HG03103 (cell line): ENCODE measurements around the gene TASOR.
"Not testable (repeated sequence)": the region's sequence is repeated elsewhere in the genome, so short reads cannot be mapped to it uniquely, and the experiment has no call there.

Experiments
- ATAC-seq: cut with Tn5 transposase; IDR thresholded peaks from one replicate; pipeline ENCODE4 v1.9.1; 2021; ENCODE audit warnings: low read depth; ENCODE audit not compliant: unreplicated experiment

Gene TASOR, protein sequence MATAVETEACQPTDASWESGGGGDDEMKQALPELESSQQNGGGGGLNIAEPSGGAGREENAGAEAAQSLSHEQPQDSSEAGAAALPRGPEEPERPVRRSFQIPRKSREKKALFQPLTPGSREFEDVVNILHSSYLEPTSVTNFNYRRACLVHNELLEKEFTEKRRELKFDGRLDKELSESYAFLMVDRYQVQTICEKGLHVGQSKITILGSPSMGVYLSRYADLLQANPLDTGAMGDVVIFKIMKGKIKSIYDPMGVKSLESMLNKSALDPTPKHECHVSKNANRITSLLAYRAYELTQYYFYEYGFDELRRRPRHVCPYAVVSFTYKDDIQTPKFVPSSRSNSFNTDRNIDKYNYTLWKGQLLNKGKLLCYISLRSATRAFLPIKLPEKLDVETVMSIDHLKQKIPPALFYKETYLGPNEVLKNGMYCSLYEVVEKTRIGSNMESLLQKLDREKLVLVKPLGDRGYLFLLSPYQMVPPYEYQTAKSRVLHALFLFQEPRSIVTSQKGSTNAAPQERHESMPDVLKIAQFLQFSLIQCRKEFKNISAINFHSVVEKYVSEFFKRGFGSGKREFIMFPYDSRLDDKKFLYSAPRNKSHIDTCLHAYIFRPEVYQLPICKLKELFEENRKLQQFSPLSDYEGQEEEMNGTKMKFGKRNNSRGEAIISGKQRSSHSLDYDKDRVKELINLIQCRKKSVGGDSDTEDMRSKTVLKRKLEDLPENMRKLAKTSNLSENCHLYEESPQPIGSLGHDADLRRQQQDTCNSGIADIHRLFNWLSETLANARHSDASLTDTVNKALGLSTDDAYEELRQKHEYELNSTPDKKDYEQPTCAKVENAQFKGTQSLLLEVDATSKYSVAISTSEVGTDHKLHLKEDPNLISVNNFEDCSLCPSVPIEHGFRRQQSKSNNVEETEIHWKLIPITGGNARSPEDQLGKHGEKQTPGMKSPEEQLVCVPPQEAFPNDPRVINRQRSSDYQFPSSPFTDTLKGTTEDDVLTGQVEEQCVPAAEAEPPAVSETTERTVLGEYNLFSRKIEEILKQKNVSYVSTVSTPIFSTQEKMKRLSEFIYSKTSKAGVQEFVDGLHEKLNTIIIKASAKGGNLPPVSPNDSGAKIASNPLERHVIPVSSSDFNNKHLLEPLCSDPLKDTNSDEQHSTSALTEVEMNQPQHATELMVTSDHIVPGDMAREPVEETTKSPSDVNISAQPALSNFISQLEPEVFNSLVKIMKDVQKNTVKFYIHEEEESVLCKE (N-terminal part only)

GRCh38 chr3:56683122-56683817 lies at the start of gene TASOR:
Gene TASOR, minus strand, starts transcription at chr3:56683265. Its CDS starts 259 bp downstream, at chr3:56683006.
- ATAC-seq = peak; percentile 72

GRCh38 chr3:56732109-56732508 lies 49.0 kb upstream of the TASOR start:
- ATAC-seq = no peak

GRCh38 chr3:56725175-56725574 lies 42.1 kb upstream of the TASOR start:
- ATAC-seq = peak; percentile 98

DNA sequence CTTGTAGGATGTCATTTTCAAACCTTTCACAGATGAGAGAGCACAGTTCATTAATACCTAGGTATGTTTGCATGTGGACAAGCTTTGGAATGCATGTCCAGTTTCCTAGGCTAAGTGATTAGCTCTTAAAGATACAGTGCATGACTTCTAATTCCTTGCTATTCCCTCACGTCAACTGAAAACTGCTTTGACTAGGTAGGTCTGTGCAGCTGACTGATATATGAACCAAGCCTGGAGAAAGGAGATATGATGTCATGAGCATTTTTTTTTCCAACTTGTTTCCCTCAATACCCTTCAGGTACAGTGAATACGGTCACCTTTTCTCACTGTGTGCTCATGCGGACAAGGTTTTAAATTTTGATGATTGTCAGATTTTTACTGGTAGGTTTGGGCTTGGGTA lies 41.6 kb upstream of the TASOR start:
- no peak for ATAC-seq

DNA sequence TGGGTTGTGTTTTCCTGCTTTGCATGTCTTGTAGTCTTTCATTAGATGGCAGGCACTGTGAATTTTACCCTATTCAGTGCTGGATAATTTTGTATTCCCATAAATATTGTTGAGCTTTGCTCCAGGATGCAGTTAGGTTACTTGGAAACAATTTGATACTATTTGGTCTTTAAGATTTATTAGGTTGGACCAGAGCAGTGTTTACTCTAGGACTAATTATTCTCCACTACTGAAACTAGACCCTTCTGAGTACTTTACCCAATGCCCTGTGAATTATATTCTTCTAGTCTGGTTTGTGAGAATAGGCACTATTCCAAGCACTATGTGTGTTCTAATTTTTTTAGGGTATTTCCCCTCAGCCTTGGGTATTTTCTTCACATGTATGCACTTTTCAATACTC lies 37.8 kb upstream of the TASOR start:
- no peak for ATAC-seq

- ATAC-seq = not testable (repeated sequence)
Measured at GRCh38 chr3:56718809-56719208, 35.7 kb upstream of the TASOR start.

DNA sequence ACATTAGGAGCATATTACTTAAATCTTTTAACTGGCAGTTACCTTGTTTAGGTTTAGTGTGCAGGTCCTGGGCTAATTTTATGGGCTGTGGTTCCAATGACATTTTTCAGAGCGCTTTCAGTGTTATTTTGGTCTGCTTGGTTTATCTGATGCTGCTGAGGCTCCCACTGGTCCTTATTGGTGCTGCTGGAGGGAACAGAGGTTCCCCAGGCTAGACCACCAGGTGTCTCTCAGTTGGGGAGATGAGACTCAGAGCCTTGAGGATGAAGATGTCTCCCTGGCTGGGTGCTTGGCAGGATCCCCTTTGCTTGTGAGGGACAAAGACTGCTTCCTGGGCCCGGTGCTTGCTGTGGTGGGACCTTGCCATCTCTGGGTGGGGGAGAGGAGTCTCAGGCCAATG lies 28.3 kb upstream of the TASOR start:
- no peak for ATAC-seq

DNA sequence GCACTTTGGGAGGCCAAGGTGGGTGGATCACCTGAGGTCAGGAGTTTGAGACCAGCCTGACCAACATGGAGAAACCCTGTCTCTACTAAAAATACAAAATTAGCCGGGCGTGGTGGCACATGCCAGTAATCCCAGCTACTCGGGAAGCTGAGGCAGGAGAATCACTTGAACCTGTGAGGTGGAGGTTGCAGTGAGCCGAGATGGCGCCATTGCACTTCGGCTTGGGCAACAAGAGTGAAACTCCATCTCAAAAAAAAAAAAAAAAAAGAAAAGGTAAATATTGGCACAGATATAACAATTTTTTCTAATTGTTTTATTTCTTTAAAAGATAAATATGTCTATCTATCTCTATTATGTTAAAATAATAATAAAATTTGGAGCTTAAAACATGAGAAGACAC lies 24.3 kb upstream of the TASOR start:
- not testable (repeated sequence) for ATAC-seq

DNA sequence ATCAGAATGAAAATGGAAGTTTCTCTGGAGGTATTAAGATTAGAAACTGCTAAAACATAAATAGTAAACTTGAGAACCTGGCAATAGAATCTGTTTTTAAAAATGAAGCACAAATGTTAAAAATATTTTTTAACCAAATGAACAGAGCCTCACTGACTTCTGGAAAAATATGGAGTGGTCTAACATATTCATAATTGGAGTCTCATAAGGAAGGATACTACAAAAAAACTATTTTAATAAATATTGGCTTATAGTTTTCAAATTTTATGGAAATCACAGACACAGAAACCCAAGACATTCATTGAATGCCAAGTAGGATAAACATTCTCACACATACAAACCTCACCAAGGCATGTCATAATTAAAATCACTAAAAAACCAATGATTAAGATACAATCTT lies 23.6 kb upstream of the TASOR start:
- ATAC-seq = no peak

DNA sequence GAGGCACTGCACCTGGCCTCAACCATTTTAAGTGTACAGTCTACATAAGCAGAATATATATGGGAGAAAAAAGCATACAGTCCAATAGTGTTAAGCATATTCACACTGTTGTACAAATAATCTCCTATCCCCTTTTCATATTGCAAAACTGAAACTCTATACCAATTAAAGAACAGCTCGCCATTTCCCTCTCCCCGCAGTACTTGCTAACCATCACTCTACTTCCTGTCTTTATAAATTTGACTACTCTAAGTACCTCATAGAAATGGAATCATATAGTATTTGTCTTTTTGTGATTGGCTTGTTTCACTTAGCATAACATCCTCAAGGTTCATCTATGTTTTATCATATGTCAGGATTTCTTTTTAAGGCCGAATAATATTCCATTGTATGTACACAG lies 21.6 kb upstream of the TASOR start:
- no peak for ATAC-seq

DNA sequence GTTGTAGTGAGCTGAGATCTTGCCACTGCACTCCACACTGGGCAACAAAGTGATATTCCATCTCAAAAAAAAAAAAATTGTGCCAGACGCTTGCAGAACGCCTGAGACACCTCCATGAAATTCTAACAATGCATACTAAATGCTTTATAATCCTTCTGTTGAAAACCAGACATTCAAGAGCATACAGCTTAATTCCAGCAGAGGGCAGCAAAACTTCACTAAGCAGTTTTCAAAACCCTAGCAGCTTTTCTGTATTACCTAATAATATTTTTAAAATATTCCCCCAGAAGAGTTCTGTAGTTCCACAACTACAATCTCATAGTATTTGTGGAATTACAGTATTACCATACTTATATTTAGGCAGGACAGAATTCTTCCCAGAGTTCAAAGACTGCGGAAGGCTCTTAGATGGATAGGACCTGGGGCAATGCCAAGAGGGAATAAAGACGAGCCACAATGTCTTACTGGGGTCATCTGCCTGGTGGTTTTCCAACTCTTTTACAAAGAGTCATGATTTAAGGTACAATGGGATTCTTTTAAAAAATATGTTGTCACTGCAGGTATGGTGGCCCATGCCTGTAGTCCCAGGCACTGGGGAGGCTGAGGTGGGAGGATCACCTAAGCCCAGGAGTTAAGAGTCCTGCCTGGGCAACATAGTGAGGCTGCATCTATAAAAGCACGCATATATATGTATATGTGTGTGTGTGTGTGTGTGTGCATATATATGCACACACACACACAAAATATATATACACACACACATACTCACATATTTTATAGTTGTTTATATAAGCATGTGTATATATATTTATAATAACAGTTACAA lies 19.6 kb upstream of the TASOR start:
- no peak for ATAC-seq

GRCh38 chr3:56700151-56700550 lies 17.1 kb upstream of the TASOR start:
- ATAC-seq = no peak

DNA sequence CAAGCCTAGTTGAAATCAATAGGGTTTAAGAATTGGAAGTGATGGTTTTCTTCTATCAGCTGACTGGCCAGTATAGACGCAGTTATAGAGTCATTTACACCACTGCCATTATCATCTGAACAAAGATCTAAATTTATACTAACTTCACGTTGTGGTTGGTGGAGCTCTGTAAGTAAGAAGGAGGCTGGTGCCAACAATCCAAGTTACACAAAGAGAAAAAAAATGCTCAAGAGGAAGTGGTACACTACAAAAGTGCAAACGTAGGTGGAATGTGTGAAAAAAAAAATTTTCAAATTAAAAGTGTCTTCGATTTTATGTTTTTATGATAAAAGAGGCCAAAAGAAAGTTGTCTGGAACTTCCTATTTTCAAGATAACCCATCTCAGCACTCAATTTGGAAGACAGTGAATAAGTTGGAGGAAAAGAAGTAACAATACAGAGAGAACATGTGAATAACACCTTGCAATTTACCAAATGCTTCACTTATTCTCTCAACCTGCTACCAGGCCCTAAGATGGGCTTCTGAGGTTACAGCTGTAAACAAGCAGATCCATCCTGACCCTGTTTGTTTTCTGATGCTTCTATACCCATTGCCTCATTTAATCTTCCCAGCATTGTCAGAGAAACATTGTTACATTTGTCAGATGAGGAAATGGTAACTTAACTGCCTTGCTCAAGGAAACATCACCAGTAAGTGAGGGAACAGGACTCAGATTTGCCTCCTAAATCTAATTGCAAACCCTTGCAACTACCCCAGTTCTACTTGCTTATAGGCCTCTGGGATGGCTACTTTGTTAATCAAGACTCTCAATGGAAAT lies 12.0 kb upstream of the TASOR start:
- ATAC-seq = no peak

DNA sequence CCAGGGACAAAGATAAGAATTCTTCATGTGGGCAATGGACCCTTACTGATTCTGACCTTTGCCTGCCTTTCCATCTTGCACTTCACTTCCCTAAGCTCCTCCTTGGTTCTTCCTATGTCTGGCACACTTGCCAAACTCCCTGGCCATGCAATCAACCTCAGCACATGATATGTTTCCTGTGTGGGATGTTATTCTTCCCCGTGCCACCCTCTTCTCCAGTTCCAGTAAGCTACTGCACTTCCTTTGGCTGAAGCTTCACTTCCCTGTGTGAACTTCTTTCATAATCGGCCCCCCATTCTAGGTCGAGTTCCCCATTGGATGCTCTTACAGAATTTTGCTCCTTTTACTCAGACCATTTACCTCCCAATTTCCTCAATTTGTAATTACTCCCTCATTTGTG lies 10.7 kb upstream of the TASOR start:
- ATAC-seq = no peak

- ATAC-seq = peak; percentile 53
Measured at GRCh38 chr3:56692520-56693433, 9.7 kb upstream of the TASOR start.

- not testable (repeated sequence) for ATAC-seq
Measured at GRCh38 chr3:56692001-56692365, 8.9 kb upstream of the TASOR start.

- no peak for ATAC-seq
Measured at GRCh38 chr3:56691165-56692000, 8.3 kb upstream of the TASOR start.
